Endothelial cell of umbilical vein (primary cell): ENCODE data around the gene CAPN2.

Experiments used
- EZH2 ChIP-seq: IDR thresholded peaks from 2 replicates; pipeline ENCODE4 v1.6.1; 2012; ENCODE audit warnings: borderline replicate concordance, low read depth, mild to moderate bottlenecking, moderate library complexity, low read length, inconsistent platforms; ENCODE audit not compliant: severe bottlenecking
- FOS ChIP-seq: IDR thresholded peaks from 2 replicates; pipeline ENCODE4 v1.6.1; 2011; ENCODE audit warnings: mild to moderate bottlenecking, low read length, moderate library complexity, borderline replicate concordance; ENCODE audit not compliant: insufficient read depth
- GATA2 ChIP-seq: IDR thresholded peaks from 2 replicates; pipeline ENCODE4 v1.7.0; 2011; ENCODE audit warnings: low read depth, mild to moderate bottlenecking, moderate library complexity, mixed read lengths, low read length; ENCODE audit not compliant: insufficient read length, insufficient read depth
- JUN ChIP-seq: IDR thresholded peaks from 2 replicates; pipeline ENCODE4 v1.6.1; 2011; ENCODE audit warnings: borderline replicate concordance, low read depth; ENCODE audit not compliant: insufficient read length, insufficient read depth
- MAX ChIP-seq: IDR thresholded peaks from 2 replicates; pipeline ENCODE4 v1.6.1; 2011; ENCODE audit not compliant: insufficient read depth, insufficient read length
- MYC ChIP-seq: IDR thresholded peaks from one replicate; pipeline ENCODE4 v1.6.1; 2011; ENCODE audit warnings: mild to moderate bottlenecking, low read depth, low read length
- POLR2A ChIP-seq: IDR thresholded peaks from 2 replicates; pipeline ENCODE4 v1.6.1; 2012; ENCODE audit warnings: low read depth, mild to moderate bottlenecking, control low read depth, low read length
- TF ChIP-seq, protein P1 (sequence below), 2 donors: IDR thresholded peaks; 1 replicate in 1 of 2; 2 replicates in 1 of 2; pipeline ENCODE4 v1.5.1; 2011; ENCODE audit warnings: low read length in 2 of 2, mild to moderate bottlenecking in 2 of 2, moderate library complexity in 2 of 2, control low read depth in 1 of 2, inconsistent platforms in 1 of 2, low read depth in 1 of 2; ENCODE audit not compliant: insufficient read depth in 1 of 2; ENCODE audit errors: extremely low read depth in 1 of 2

GRCh38 chr1:223712850-223713474 lies 623 bp downstream of the CAPN2 start:
- TF ChIP-seq, protein P1, sequence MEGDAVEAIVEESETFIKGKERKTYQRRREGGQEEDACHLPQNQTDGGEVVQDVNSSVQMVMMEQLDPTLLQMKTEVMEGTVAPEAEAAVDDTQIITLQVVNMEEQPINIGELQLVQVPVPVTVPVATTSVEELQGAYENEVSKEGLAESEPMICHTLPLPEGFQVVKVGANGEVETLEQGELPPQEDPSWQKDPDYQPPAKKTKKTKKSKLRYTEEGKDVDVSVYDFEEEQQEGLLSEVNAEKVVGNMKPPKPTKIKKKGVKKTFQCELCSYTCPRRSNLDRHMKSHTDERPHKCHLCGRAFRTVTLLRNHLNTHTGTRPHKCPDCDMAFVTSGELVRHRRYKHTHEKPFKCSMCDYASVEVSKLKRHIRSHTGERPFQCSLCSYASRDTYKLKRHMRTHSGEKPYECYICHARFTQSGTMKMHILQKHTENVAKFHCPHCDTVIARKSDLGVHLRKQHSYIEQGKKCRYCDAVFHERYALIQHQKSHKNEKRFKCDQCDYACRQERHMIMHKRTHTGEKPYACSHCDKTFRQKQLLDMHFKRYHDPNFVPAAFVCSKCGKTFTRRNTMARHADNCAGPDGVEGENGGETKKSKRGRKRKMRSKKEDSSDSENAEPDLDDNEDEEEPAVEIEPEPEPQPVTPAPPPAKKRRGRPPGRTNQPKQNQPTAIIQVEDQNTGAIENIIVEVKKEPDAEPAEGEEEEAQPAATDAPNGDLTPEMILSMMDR (IDR thresholded peaks at IDR 0.05; ENCODE audit: extremely low read depth in 1 of 2, insufficient read depth in 1 of 2, low read depth in 1 of 2, low read length in 2 of 2), result no peak
- TF ChIP-seq FOS, result no peak
- TF ChIP-seq POLR2A, result peak; percentile 13
- TF ChIP-seq GATA2, result no peak
- TF ChIP-seq MAX, result no peak
- no peak for TF ChIP-seq MYC
- TF ChIP-seq JUN, result no peak
- no peak for TF ChIP-seq EZH2
